ENCODE measurements around the gene OR51B6.

DNA sequence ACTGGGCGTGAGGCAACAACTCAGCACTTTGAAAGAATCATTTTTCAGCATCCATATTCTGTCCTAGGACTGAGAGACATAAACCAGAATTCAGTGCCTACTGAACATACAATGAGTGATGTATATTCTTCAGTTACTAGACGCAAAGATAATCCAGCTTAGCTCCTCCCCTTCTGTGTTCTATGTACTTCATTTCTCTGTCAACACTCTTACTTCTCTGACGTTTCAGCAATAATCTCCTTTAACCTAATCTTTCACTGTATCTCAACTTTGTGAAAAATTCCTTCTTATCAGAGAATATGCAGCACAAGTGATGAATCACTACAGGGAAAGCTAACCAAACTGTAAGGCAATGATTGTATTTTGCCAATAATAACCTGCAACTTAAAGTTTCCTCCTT, 5.5 kb upstream of the OR51B6 start:
- TF ChIP-seq CTCF (IDR thresholded peaks at IDR 0.05 in 4 of 5, conservative IDR thresholded peaks at IDR 0.05 in 1 of 5) (no peak), POLR2A (IDR thresholded peaks at IDR 0.05) (no peak)

All from gastrocnemius medialis (tissue), 4 donors.